Neutrophil (primary cell): ENCODE data around the gene MAP1LC3A.
A peak's percentile ranks its signal among the peaks of the same experiment; 100 is the strongest.

Source experiments
- H3K27ac ChIP-seq: fragments of 200-600 bp; sonication (generic); 2 replicates; pipeline ENCODE4 v1.5.1; 2016; ENCODE audit warnings: mild to moderate bottlenecking, moderate library complexity
- H3K27me3 ChIP-seq: fragments of 200-600 bp; sonication (generic); 2 replicates; pipeline ENCODE4 v1.6.0; 2016; ENCODE audit warnings: mild to moderate bottlenecking
- H3K36me3 ChIP-seq: fragments of 200-600 bp; sonication (generic); 2 replicates; pipeline ENCODE4 v1.5.1; 2017
- H3K4me1 ChIP-seq, 2 experiments: fragments of 200-600 bp in 1 of 2; sonication (generic) in 1 of 2; 1 replicate in 1 of 2; 2 replicates in 1 of 2; pipeline versions ENCODE4 v1.5.1 to v1.6.1; 2013 to 2016; ENCODE audit warnings: low read depth in 1 of 2, low read length in 1 of 2, mild to moderate bottlenecking in 1 of 2, moderate library complexity in 1 of 2; ENCODE audit not compliant: control insufficient read depth in 1 of 2, insufficient read depth in 1 of 2
- H3K4me3 ChIP-seq, 2 experiments: fragments of 200-600 bp in 1 of 2; sonication (generic) in 1 of 2; 1 replicate in 1 of 2; 2 replicates in 1 of 2; pipeline ENCODE4 v1.5.1; 2013 to 2016; ENCODE audit warnings: low read depth in 1 of 2, low read length in 1 of 2, mild to moderate bottlenecking in 1 of 2, moderate library complexity in 1 of 2
- H3K9me3 ChIP-seq: fragments of 200-600 bp; sonication (generic); 2 replicates; pipeline ENCODE4 v1.5.1; 2016
- CTCF ChIP-seq: fragments of 200-600 bp; sonication (generic); IDR thresholded peaks from 2 replicates; pipeline ENCODE4 v1.5.1; 2016; ENCODE audit warnings: antibody characterized with exemption

The MAP1LC3A gene

DNA sequence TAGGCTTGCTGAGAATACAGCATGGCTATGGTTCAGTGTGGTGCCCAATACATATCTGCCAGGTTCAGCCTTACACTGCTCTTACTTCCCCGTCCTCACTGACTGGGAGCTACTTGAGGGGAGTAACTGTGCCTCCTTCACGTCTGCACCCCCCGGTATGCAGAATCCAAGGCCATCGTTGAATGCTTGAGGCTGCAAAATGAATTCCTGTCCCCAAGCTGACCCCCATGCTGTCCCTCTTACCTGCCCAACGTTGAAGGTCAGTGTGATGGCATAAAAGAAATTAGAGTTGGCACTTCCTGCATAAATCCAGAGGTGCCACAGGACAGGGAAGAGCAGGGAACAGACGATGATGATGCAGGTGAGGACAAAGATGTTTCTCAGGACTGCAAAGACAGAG is 16.3 kb downstream of the MAP1LC3A start:
- no peak for TF ChIP-seq CTCF
- H3K4me3 ChIP-seq, result no peak overlapping the region
- no peak overlapping the region for H3K27ac ChIP-seq
- H3K9me3 ChIP-seq, result no peaks in the 10 kb centered on the region
- peaks cover 39 to 41% of the 10 kb centered on the region in 2 experiments for H3K4me1 ChIP-seq
- no peaks in the 10 kb centered on the region for H3K27me3 ChIP-seq
- no peaks in the 10 kb centered on the region for H3K36me3 ChIP-seq

- no peaks in the 10 kb centered on the region for H3K9me3 ChIP-seq
- H3K4me3 ChIP-seq, result no peak overlapping the region
- H3K4me1 ChIP-seq, result peaks cover 43 to 45% of the 10 kb centered on the region in 2 experiments
- no peak for TF ChIP-seq CTCF
- no peaks in the 10 kb centered on the region for H3K27me3 ChIP-seq
- no peak overlapping the region for H3K27ac ChIP-seq
- H3K36me3 ChIP-seq, result no peaks in the 10 kb centered on the region
These were observed 16.8 kb downstream of the MAP1LC3A start for GRCh38 chr20:34575271-34575670.

- peaks cover 43 to 47% of the 10 kb centered on the region in 2 experiments for H3K4me1 ChIP-seq
- H3K27ac ChIP-seq, result no peak overlapping the region
- no peak overlapping the region for H3K4me3 ChIP-seq
- H3K27me3 ChIP-seq, result no peaks in the 10 kb centered on the region
- no peaks in the 10 kb centered on the region for H3K36me3 ChIP-seq
- no peaks in the 10 kb centered on the region for H3K9me3 ChIP-seq
- no peak for TF ChIP-seq CTCF
These were observed 17.2 kb downstream of the MAP1LC3A start for GRCh38 chr20:34575756-34576155.

DNA sequence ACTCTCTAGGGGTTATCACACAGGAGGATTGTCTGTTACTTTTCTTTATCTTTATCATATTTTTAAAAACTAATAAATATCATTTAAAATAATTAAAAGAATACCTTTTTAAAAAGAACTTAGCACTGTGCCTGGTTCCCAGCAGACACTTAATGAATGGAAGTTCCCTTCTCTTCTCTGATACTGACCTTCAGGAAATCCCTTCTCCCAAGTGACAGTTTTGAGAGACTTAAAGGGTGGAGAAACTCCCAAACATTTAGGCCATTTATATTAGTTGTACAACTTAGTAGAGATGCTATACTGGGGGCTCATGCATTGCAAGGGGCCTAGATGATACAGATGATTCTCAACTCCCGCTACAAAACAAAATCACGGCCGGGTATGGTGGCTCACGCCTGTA is 18.5 kb downstream of the MAP1LC3A start:
- Histone ChIP-seq H3K4me3 (no peak overlapping the region), H3K4me1 (peaks cover 36 to 44% of the 10 kb centered on the region in 2 experiments), H3K36me3 (no peaks in the 10 kb centered on the region), H3K9me3 (no peaks in the 10 kb centered on the region), H3K27me3 (no peaks in the 10 kb centered on the region), H3K27ac (no peak overlapping the region)
- no peak for TF ChIP-seq CTCF

DNA sequence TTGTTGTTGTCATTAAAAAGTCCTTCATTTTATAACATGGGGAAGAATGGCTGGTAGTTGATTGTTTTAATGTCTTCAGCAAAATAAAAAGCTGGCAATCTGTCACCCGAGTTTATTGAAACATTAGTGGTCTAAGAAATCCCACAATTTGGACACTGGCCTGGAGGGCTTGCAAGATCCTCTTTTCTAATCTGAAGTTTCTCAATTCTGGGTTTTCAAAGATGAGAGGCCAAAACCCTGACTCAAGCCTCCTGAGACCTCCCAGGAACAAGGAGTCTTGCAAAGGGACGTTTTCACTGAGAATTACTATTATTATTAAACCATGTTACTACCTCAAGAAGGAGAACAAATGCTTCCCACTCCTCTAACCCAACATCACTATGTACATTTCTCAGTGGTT is 19.5 kb downstream of the MAP1LC3A start:
- Histone ChIP-seq H3K4me1 (peaks cover 36 to 44% of the 10 kb centered on the region in 2 experiments), H3K36me3 (peaks cover 2% of the 10 kb centered on the region), H3K9me3 (no peaks in the 10 kb centered on the region), H3K27me3 (no peaks in the 10 kb centered on the region), H3K27ac (peak overlapping the region; percentile 89), H3K4me3 (no peak overlapping the region)
- TF ChIP-seq CTCF, result no peak

DNA sequence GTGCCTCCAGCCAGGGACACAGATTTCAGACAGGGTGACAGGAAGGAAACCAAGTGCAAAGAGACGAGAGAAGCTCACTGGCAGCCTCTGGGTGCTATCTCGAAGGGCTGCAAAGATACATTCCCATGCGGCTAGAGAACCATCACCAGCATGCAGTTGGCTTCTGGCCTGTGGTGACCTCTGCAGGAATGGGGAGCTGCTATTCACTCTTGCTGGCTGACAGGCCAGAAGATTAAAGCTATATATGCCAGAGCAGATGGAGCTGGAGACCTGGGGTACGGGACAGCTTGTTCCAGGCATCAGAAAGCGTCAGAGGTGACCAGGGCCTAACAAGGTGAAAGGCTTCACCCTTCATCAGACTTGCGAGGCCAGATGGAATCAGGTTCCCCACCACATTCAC is 20.0 kb downstream of the MAP1LC3A start:
- Histone ChIP-seq H3K27me3 (no peaks in the 10 kb centered on the region), H3K9me3 (no peaks in the 10 kb centered on the region), H3K27ac (peak overlapping the region; percentile 89), H3K36me3 (peaks cover 6% of the 10 kb centered on the region), H3K4me3 (no peak overlapping the region), H3K4me1 (peaks cover 36 to 44% of the 10 kb centered on the region in 2 experiments)
- no peak for TF ChIP-seq CTCF
